Endothelial cell (in vitro differentiated cells): Measurements from ENCODE around the gene ARHGAP15. TPM values are rescaled to one million over a fixed set of nuclear protein-coding genes. Genes with fewer than 3 reads are reported as not detected.

ENCODE experiments used
- DNase-seq: peaks from one replicate; pipeline ENCODE4 v3.0.0; 2021; ENCODE audit warnings: low spot score
- H3K27ac Mint-ChIP-seq: one replicate; pipeline ENCODE4 v1.8.0; 2021; ENCODE audit warnings: mixed read lengths, inconsistent platforms; ENCODE audit not compliant: unreplicated experiment
- H3K27me3 Mint-ChIP-seq: one replicate; pipeline ENCODE4 v1.8.0; 2021; ENCODE audit warnings: mild to moderate bottlenecking, moderate library complexity, mixed read lengths, inconsistent platforms; ENCODE audit not compliant: unreplicated experiment
- H3K36me3 Mint-ChIP-seq: one replicate; pipeline ENCODE4 v1.8.0; 2021; ENCODE audit warnings: mild to moderate bottlenecking, low read depth, mixed read lengths, inconsistent platforms; ENCODE audit not compliant: unreplicated experiment
- H3K4me1 Mint-ChIP-seq: one replicate; pipeline ENCODE4 v1.8.0; 2021; ENCODE audit warnings: mild to moderate bottlenecking, mixed read lengths, inconsistent platforms; ENCODE audit not compliant: unreplicated experiment
- H3K4me3 Mint-ChIP-seq: one replicate; pipeline ENCODE4 v1.8.0; 2021; ENCODE audit warnings: mild to moderate bottlenecking, mixed read lengths, inconsistent platforms; ENCODE audit not compliant: unreplicated experiment
- H3K9me3 Mint-ChIP-seq: one replicate; pipeline ENCODE4 v1.8.0; 2021; ENCODE audit warnings: mixed read lengths, inconsistent platforms; ENCODE audit not compliant: unreplicated experiment
- total RNA-seq: library from RNA; stranded (reverse); fragmentation: NEBNext Ultra II Directional; extraction: Animal tissue kit (Norgen Biotek cat#: 25700); gene quantifications from one replicate; pipeline ENCODE4 v1.2.1, GENCODE V29; 2021; ENCODE audit not compliant: unreplicated experiment
- TF ChIP-seq, protein P1 (sequence below): fragments of 200-600 bp; sonication (generic); IDR thresholded peaks from one replicate; pipeline ENCODE4 v1.5.0; 2021; ENCODE audit warnings: antibody characterized with exemption; ENCODE audit not compliant: unreplicated experiment

Gene ARHGAP15
- total RNA-seq, 1 donor from 2014 or later, result not detected

- Mint-ChIP-seq H3K9me3 (no peaks in the 10 kb centered on the region), H3K27me3 (no peaks in the 10 kb centered on the region), H3K4me3 (no peak overlapping the region), H3K27ac (no peak overlapping the region), H3K4me1 (no peaks in the 10 kb centered on the region), H3K36me3 (no peaks in the 10 kb centered on the region)
- TF ChIP-seq, protein P1, sequence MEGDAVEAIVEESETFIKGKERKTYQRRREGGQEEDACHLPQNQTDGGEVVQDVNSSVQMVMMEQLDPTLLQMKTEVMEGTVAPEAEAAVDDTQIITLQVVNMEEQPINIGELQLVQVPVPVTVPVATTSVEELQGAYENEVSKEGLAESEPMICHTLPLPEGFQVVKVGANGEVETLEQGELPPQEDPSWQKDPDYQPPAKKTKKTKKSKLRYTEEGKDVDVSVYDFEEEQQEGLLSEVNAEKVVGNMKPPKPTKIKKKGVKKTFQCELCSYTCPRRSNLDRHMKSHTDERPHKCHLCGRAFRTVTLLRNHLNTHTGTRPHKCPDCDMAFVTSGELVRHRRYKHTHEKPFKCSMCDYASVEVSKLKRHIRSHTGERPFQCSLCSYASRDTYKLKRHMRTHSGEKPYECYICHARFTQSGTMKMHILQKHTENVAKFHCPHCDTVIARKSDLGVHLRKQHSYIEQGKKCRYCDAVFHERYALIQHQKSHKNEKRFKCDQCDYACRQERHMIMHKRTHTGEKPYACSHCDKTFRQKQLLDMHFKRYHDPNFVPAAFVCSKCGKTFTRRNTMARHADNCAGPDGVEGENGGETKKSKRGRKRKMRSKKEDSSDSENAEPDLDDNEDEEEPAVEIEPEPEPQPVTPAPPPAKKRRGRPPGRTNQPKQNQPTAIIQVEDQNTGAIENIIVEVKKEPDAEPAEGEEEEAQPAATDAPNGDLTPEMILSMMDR, result no peak
- DNase-seq, result no peak
Measured at GRCh38 chr2:143458258-143459190, 329.3 kb downstream of the ARHGAP15 start.

GRCh38 chr2:143460382-143460781, 331.2 kb downstream of the ARHGAP15 start:
- DNase-seq, result no peak
- H3K27me3 Mint-ChIP-seq, result no peaks in the 10 kb centered on the region
- no peaks in the 10 kb centered on the region for H3K9me3 Mint-ChIP-seq
- TF ChIP-seq, protein P1, result no peak
- no peak overlapping the region for H3K27ac Mint-ChIP-seq
- H3K4me1 Mint-ChIP-seq, result no peaks in the 10 kb centered on the region
- no peak overlapping the region for H3K4me3 Mint-ChIP-seq
- H3K36me3 Mint-ChIP-seq, result no peaks in the 10 kb centered on the region

- Mint-ChIP-seq H3K4me3 (no peak overlapping the region), H3K27me3 (no peaks in the 10 kb centered on the region), H3K9me3 (no peaks in the 10 kb centered on the region), H3K36me3 (no peaks in the 10 kb centered on the region), H3K4me1 (no peaks in the 10 kb centered on the region), H3K27ac (no peak overlapping the region)
- DNase-seq, result no peak
- TF ChIP-seq, protein P1, result no peak
Measured at GRCh38 chr2:143463719-143464118, 334.5 kb downstream of the ARHGAP15 start.

DNA sequence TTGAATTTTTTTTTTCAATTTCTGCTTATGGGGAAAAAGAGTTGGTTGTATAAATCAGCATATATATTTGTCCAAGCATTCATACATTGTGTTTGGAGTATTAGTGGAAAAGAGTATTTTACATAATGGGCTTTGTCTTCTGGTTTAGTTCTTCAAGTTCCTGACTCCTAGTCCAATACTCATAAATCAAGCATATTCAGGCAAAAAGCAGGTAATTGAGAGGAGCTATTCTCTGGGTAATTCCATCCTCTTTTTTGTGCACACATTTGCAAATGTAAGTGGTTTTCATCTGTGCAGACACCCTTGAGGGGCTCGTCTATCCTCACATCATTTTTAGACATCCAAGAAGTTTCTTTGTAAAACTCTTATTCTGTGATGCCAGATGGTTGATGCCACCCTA, 337.2 kb downstream of the ARHGAP15 start:
- no peaks in the 10 kb centered on the region for H3K4me1 Mint-ChIP-seq
- no peak overlapping the region for H3K4me3 Mint-ChIP-seq
- H3K9me3 Mint-ChIP-seq, result no peaks in the 10 kb centered on the region
- TF ChIP-seq, protein P1, result no peak
- no peaks in the 10 kb centered on the region for H3K27me3 Mint-ChIP-seq
- no peak overlapping the region for H3K27ac Mint-ChIP-seq
- no peak for DNase-seq
- no peaks in the 10 kb centered on the region for H3K36me3 Mint-ChIP-seq

- H3K4me3 Mint-ChIP-seq, result no peak overlapping the region
- TF ChIP-seq, protein P1, result no peak
- no peaks in the 10 kb centered on the region for H3K27me3 Mint-ChIP-seq
- H3K9me3 Mint-ChIP-seq, result no peaks in the 10 kb centered on the region
- no peak for DNase-seq
- no peaks in the 10 kb centered on the region for H3K36me3 Mint-ChIP-seq
- no peak overlapping the region for H3K27ac Mint-ChIP-seq
- H3K4me1 Mint-ChIP-seq, result no peaks in the 10 kb centered on the region
Measured at GRCh38 chr2:143467011-143467410, 337.8 kb downstream of the ARHGAP15 start.
